Transverse colon (tissue), 4 donors: ENCODE results near the gene GABRB3. TPM values are rescaled to one million over a fixed set of nuclear protein-coding genes. Genes with fewer than 3 reads are reported as not detected.

Source experiments
- DNase-seq: peaks from one replicate; pipeline ENCODE4 v3.0.0-alpha.2; 2019
- H3K27ac ChIP-seq, 4 donors: fragments of 200-600 bp; sonication (generic); 2 replicates each; pipeline ENCODE4 v1.5.1; 2016 to 2018; ENCODE audit warnings: inconsistent platforms in 4 of 4
- H3K27me3 ChIP-seq: fragments of 200-600 bp; sonication (generic); 2 replicates; pipeline ENCODE4 v1.5.1; 2017; ENCODE audit warnings: inconsistent platforms
- H3K36me3 ChIP-seq, 4 donors: fragments of 200-600 bp; sonication (generic); 2 replicates each; pipeline ENCODE4 v1.5.1; 2017 to 2019; ENCODE audit warnings: inconsistent platforms in 4 of 4
- H3K4me1 ChIP-seq, 4 donors: fragments of 200-600 bp; sonication (generic); 2 replicates each; pipeline ENCODE4 v1.5.1; 2017 to 2020; ENCODE audit warnings: inconsistent platforms in 4 of 4
- H3K4me3 ChIP-seq, 4 donors: fragments of 200-600 bp; sonication (generic); 1 replicate in 1 of 4; 2 replicates in 3 of 4; pipeline versions ENCODE4 v1.5.1 to v1.6.1; 2017 to 2019; ENCODE audit warnings: inconsistent platforms in 4 of 4
- H3K9me3 ChIP-seq, 2 donors: fragments of 200-600 bp; sonication (generic); 2 replicates each; pipeline ENCODE4 v1.5.1; 2017 to 2019; ENCODE audit warnings: inconsistent platforms in 2 of 2
- EP300 ChIP-seq: sonication (generic); formaldehyde crosslinking; IDR thresholded peaks from one replicate; pipeline ENCODE4 v1.6.1; 2017; ENCODE audit warnings: antibody characterized with exemption, low read depth
- POLR2A ChIP-seq: fragments of 450-650 bp; IDR thresholded peaks from one replicate; pipeline ENCODE4 v1.6.1; 2016; ENCODE audit warnings: antibody characterized with exemption, mild to moderate bottlenecking, moderate library complexity
- POLR2AphosphoS5 ChIP-seq, 3 donors: sonication (generic); formaldehyde crosslinking; IDR thresholded peaks; one replicate each; pipeline ENCODE4 v1.6.1; 2016; ENCODE audit warnings: antibody characterized with exemption in 3 of 3
- whole genome bisulfite sequencing, 2 donors: methylation state at CpG; one replicate each; pipeline ENCODE4 v1.1.5; 2018; ENCODE audit warnings: low coverage in 1 of 2; 5-methylcytosine and 5-hydroxymethylcytosine counted together
- in situ Hi-C, 4 donors: fragments of 200-750 bp; cut with MboI; loops; one replicate each; pipeline versions ENCODE4 v1.15.0 to v1.15.1; 2017; ENCODE audit warnings: low sequenced_read_pairs in 3 of 4, low pct_ligation_motif_present in 1 of 4, low pct_unique_long_range_greater_than_20kb in 1 of 4
- intact Hi-C: fragments of 100-400 bp; cut with DNase I; formaldehyde crosslinking; loops from one replicate; pipeline ENCODE4 v1.15.1; 2023; ENCODE audit warnings: low total_unique reads
- total RNA-seq, 4 donors: library from RNA; depleted of rRNA; stranded (reverse); fragments of >200 nt; gene quantifications; one replicate each; pipeline ENCODE4 v1.1.0, GENCODE V29; 2016
- TF ChIP-seq, protein P1 (sequence below), 5 experiments: fragments of 200-600 bp in 3 of 5; fragments of 450-650 bp in 2 of 5; sonication (generic) in 3 of 5; IDR thresholded peaks; 1 replicate in 2 of 5; 2 replicates in 3 of 5; pipeline ENCODE4 v1.5.1; 2016 to 2017; ENCODE audit warnings: antibody characterized with exemption in 5 of 5, inconsistent platforms in 3 of 5, mild to moderate bottlenecking in 2 of 5, moderate library complexity in 1 of 5

Gene GABRB3
- total RNA-seq, 4 donors from 2014 or later: 0.20 to 3.8 (median 1.2) TPM

GRCh38 chr15:26565542-26565941, 207.3 kb downstream of the GABRB3 start:
- intact Hi-C loops: no loop called here
- WGBS, 2 donors: 84 to 89% methylated on average over 6 of the region's 6 CpGs
- TF ChIP-seq EP300: no peak
- no peak for TF ChIP-seq POLR2AphosphoS5 (IDR thresholded peaks at IDR 0.05)
- TF ChIP-seq, protein P1, sequence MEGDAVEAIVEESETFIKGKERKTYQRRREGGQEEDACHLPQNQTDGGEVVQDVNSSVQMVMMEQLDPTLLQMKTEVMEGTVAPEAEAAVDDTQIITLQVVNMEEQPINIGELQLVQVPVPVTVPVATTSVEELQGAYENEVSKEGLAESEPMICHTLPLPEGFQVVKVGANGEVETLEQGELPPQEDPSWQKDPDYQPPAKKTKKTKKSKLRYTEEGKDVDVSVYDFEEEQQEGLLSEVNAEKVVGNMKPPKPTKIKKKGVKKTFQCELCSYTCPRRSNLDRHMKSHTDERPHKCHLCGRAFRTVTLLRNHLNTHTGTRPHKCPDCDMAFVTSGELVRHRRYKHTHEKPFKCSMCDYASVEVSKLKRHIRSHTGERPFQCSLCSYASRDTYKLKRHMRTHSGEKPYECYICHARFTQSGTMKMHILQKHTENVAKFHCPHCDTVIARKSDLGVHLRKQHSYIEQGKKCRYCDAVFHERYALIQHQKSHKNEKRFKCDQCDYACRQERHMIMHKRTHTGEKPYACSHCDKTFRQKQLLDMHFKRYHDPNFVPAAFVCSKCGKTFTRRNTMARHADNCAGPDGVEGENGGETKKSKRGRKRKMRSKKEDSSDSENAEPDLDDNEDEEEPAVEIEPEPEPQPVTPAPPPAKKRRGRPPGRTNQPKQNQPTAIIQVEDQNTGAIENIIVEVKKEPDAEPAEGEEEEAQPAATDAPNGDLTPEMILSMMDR (IDR thresholded peaks at IDR 0.05): no peak
- no peak for TF ChIP-seq POLR2A

GRCh38 chr15:26564361-26564760, 208.5 kb downstream of the GABRB3 start:
- Histone ChIP-seq H3K27me3 (no peaks in the 10 kb centered on the region), H3K4me1 (no peaks in the 10 kb centered on the region), H3K4me3 (no peak overlapping the region), H3K27ac (no peak overlapping the region), H3K9me3 (peaks cover 0 to 2% of the 10 kb centered on the region in 2 donors), H3K36me3 (no peaks in the 10 kb centered on the region)
- in situ Hi-C loops (no loop called here), intact Hi-C loops (no loop called here)
- no peak for TF ChIP-seq POLR2A
- TF ChIP-seq, protein P1 (IDR thresholded peaks at IDR 0.05): no peak
- TF ChIP-seq EP300: no peak
- TF ChIP-seq POLR2AphosphoS5 (IDR thresholded peaks at IDR 0.05): no peak
- WGBS, 2 donors: 62 to 67% methylated on average over 6 of the region's 6 CpGs
- no peak for DNase-seq

More at GRCh38 chr15:26565542-26565941, 207.3 kb downstream of the GABRB3 start:
- no peaks in the 10 kb centered on the region for H3K4me1 ChIP-seq
- no peaks in the 10 kb centered on the region for H3K36me3 ChIP-seq
- DNase-seq: no peak
- H3K9me3 ChIP-seq: peaks cover 0 to 2% of the 10 kb centered on the region in 2 donors
- H3K27me3 ChIP-seq: no peaks in the 10 kb centered on the region
- H3K4me3 ChIP-seq: no peak overlapping the region
- H3K27ac ChIP-seq: no peak overlapping the region
- in situ Hi-C loops: no loop called here

- Histone ChIP-seq H3K4me1 (no peaks in the 10 kb centered on the region), H3K27ac (no peak overlapping the region), H3K27me3 (no peaks in the 10 kb centered on the region), H3K9me3 (peaks cover 0 to 2% of the 10 kb centered on the region in 2 donors), H3K36me3 (no peaks in the 10 kb centered on the region), H3K4me3 (no peak overlapping the region)
- in situ Hi-C loops (no loop called here), intact Hi-C loops (no loop called here)
- 70 to 92% methylated on average over 2 of the region's 2 CpGs for WGBS, 2 donors
- no peak for DNase-seq
- TF ChIP-seq POLR2AphosphoS5 (IDR thresholded peaks at IDR 0.05): no peak
- no peak for TF ChIP-seq POLR2A
- TF ChIP-seq, protein P1 (IDR thresholded peaks at IDR 0.05): no peak
- TF ChIP-seq EP300: no peak
These were observed 210.5 kb downstream of the GABRB3 start for GRCh38 chr15:26562336-26562735.

- no peaks in the 10 kb centered on the region for H3K4me1 ChIP-seq
- no peak for TF ChIP-seq EP300
- no peak for TF ChIP-seq POLR2A
- TF ChIP-seq POLR2AphosphoS5 (IDR thresholded peaks at IDR 0.05): no peak
- TF ChIP-seq, protein P1 (IDR thresholded peaks at IDR 0.05): no peak
These were observed 211.0 kb downstream of the GABRB3 start for GRCh38 chr15:26561896-26562295.

More at GRCh38 chr15:26561896-26562295, 211.0 kb downstream of the GABRB3 start:
- Histone ChIP-seq H3K9me3 (peaks cover 0 to 2% of the 10 kb centered on the region in 2 donors), H3K4me3 (no peak overlapping the region), H3K27me3 (no peaks in the 10 kb centered on the region), H3K36me3 (no peaks in the 10 kb centered on the region), H3K27ac (no peak overlapping the region)
- intact Hi-C loops (no loop called here), in situ Hi-C loops (no loop called here)
- 45 to 87% methylated on average over 2 to 7 of the region's 7 CpGs for WGBS, 2 donors
- DNase-seq: no peak
